Glutamatergic neuron (in vitro differentiated cells): ENCODE measurements around the gene GARIN5B. TPM values are rescaled to one million over a fixed set of nuclear protein-coding genes. Genes with fewer than 3 reads are reported as not detected.
A peak's percentile ranks its signal among the peaks of the same experiment; 100 is the strongest.

Source experiments
- DNase-seq: peaks from one replicate; pipeline ENCODE4 v3.0.0; 2022
- H3K27ac Mint-ChIP-seq: one replicate; pipeline ENCODE4 v1.8.0; 2020; ENCODE audit warnings: mild to moderate bottlenecking, mixed read lengths, inconsistent platforms; ENCODE audit not compliant: unreplicated experiment
- H3K27me3 Mint-ChIP-seq: one replicate; pipeline ENCODE4 v1.8.0; 2020; ENCODE audit warnings: mild to moderate bottlenecking, moderate library complexity, mixed read lengths, inconsistent platforms; ENCODE audit not compliant: unreplicated experiment
- H3K36me3 Mint-ChIP-seq: one replicate; pipeline ENCODE4 v1.8.0; 2020; ENCODE audit warnings: mild to moderate bottlenecking, mixed read lengths, inconsistent platforms; ENCODE audit not compliant: unreplicated experiment
- H3K4me1 Mint-ChIP-seq: one replicate; pipeline ENCODE4 v1.8.0; 2020; ENCODE audit warnings: mild to moderate bottlenecking, low read depth, mixed read lengths, inconsistent platforms; ENCODE audit not compliant: unreplicated experiment
- H3K4me3 Mint-ChIP-seq: one replicate; pipeline ENCODE4 v1.8.0; 2020; ENCODE audit warnings: mild to moderate bottlenecking, mixed read lengths, inconsistent platforms; ENCODE audit not compliant: unreplicated experiment
- H3K9me3 Mint-ChIP-seq: one replicate; pipeline ENCODE4 v1.8.0; 2020; ENCODE audit warnings: mild to moderate bottlenecking, moderate library complexity, mixed read lengths, inconsistent platforms; ENCODE audit not compliant: unreplicated experiment
- total RNA-seq: library from RNA; stranded (reverse); fragmentation: NEBNext Ultra II Directional; extraction: Animal tissue kit (Norgen Biotek cat#: 25700); gene quantifications from one replicate; pipeline ENCODE4 v1.2.1, GENCODE V29; 2021; ENCODE audit not compliant: unreplicated experiment
- TF ChIP-seq, protein P1 (sequence below): fragments of 200-600 bp; sonication (generic); IDR thresholded peaks from one replicate; pipeline ENCODE4 v1.5.0; 2021; ENCODE audit not compliant: partially characterized antibody, unreplicated experiment

Gene GARIN5B
- total RNA-seq, 1 donor from 2014 or later, result 0.17 TPM

DNA sequence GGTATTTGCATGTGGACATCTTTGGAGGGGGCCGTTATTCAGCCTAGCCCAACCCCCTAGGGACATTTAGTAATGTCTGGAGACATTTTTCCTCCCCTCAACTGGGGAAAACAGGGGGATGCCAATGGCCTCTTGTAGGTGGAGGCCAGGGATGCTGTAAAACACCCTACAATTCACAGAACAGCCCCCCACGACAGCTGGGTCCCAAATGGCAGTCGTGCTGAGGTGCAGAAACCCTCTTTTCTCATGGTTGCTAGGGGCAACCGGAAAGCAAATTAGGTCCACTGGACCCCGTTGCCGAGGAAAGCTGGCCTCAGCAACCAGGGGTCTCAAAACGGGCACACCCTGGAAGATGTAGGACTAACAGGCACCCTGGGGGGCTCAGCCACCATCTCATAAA is 52.6 kb downstream of the GARIN5B start:
- Mint-ChIP-seq H3K27me3 (peaks cover 6% of the 10 kb centered on the region), H3K4me3 (peak overlapping the region; percentile 28), H3K27ac (peak overlapping the region; percentile 78), H3K36me3 (peaks cover 13% of the 10 kb centered on the region), H3K4me1 (peaks cover 10% of the 10 kb centered on the region), H3K9me3 (peaks cover 6% of the 10 kb centered on the region)
- TF ChIP-seq, protein P1, sequence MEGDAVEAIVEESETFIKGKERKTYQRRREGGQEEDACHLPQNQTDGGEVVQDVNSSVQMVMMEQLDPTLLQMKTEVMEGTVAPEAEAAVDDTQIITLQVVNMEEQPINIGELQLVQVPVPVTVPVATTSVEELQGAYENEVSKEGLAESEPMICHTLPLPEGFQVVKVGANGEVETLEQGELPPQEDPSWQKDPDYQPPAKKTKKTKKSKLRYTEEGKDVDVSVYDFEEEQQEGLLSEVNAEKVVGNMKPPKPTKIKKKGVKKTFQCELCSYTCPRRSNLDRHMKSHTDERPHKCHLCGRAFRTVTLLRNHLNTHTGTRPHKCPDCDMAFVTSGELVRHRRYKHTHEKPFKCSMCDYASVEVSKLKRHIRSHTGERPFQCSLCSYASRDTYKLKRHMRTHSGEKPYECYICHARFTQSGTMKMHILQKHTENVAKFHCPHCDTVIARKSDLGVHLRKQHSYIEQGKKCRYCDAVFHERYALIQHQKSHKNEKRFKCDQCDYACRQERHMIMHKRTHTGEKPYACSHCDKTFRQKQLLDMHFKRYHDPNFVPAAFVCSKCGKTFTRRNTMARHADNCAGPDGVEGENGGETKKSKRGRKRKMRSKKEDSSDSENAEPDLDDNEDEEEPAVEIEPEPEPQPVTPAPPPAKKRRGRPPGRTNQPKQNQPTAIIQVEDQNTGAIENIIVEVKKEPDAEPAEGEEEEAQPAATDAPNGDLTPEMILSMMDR, result no peak
- DNase-seq, result no peak

DNA sequence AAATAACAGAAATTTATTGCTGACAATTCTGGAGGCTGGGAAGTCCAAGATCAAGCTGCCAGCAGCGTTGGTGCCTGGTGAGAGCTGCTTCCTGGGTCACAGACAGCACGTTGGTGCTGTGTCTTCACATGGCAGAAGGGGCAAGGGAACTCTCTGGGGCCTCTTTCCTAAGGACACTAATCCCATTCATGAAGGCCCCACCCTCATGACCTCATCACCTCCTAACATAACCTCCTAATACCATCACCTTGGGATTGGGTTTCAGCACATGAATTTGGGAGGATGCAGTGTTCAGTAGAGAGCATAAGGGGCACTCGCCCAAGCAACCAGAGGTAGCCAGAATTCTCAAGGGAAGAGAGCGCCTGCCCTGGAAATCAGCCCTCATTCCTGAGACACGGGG is 53.6 kb downstream of the GARIN5B start:
- peaks cover 10% of the 10 kb centered on the region for H3K4me1 Mint-ChIP-seq
- TF ChIP-seq, protein P1, result no peak
- peaks cover 5% of the 10 kb centered on the region for H3K9me3 Mint-ChIP-seq
- H3K27ac Mint-ChIP-seq, result no peak overlapping the region
- H3K36me3 Mint-ChIP-seq, result peaks cover 13% of the 10 kb centered on the region
- H3K4me3 Mint-ChIP-seq, result no peak overlapping the region
- no peak for DNase-seq
- H3K27me3 Mint-ChIP-seq, result peaks cover 9% of the 10 kb centered on the region

DNA sequence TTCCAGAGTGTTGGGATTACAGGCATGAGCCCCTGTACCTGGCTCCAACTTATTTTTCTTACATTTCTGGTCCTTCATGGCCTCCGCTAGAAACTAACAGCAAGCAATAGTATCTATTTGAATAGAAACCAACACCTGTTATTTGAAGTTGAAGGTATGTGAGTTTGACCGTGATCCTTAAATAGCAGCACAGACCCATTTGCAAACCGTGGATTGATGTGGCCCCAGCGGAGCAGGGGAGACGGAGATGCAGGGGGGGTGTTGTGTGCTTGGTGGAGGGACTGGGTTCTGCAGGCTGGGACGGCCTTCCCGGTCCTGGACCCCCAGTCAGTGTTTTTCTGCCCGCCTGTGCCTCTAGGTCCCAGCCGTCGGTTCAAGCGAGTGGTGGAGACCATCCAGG is 54.8 kb downstream of the GARIN5B start:
- peaks cover 1% of the 10 kb centered on the region for H3K9me3 Mint-ChIP-seq
- H3K27me3 Mint-ChIP-seq, result peaks cover 8% of the 10 kb centered on the region
- DNase-seq, result no peak
- H3K27ac Mint-ChIP-seq, result no peak overlapping the region
- H3K4me1 Mint-ChIP-seq, result peaks cover 9% of the 10 kb centered on the region
- peaks cover 12% of the 10 kb centered on the region for H3K36me3 Mint-ChIP-seq
- no peak overlapping the region for H3K4me3 Mint-ChIP-seq
- TF ChIP-seq, protein P1, result no peak

DNA sequence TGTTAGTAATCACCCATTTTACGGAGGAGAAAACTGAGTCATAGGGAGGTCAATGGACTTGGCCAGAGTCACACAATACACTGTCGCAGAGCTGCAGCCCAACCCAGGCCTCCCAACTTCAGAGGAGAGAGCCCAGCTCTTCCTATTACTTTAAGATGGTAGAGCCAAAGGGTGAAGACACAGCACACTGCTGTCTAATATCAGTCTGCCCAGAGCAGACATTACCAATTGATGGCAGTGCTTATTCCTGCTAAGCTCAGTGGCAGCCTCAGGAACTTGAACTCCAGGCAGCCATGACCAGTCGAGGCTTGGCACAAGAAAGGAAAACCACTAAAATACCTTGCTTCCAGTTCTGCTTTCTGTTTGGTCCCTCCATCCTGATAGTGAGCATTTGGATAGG is 56.3 kb downstream of the GARIN5B start:
- Mint-ChIP-seq H3K9me3 (peaks cover 1% of the 10 kb centered on the region), H3K4me1 (peaks cover 6% of the 10 kb centered on the region), H3K4me3 (no peak overlapping the region), H3K27me3 (peaks cover 6% of the 10 kb centered on the region), H3K36me3 (peaks cover 9% of the 10 kb centered on the region), H3K27ac (no peak overlapping the region)
- TF ChIP-seq, protein P1, result no peak
- no peak for DNase-seq

DNA sequence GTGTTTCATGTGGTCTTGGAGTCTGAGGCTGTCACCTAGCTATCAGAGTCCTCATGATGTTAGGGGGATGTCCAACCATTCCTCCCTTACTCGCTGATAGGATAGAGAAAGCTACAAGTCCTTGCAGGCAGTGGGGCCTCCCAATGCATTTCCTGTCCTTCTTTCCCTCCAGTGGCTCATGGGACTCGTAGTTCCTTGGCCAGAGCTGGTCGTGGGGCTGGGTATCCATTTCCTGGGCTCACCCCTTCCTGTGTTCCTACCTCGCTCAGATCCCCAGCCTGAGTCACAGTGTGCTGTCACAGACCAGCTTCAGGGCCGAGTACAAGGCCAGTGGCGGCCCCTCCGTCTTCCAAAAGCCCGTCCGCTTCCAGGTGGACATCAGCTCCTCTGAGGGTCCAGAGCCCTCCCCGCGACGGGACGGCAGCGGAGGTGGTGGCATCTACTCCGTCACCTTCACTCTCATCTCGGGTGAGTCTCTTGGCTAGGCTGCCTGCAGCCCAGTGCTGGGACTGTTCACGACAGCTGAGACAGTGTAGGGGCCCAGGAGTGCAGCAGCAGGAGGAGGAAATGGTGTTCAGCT is 57.0 kb downstream of the GARIN5B start:
- H3K36me3 Mint-ChIP-seq, result peaks cover 9% of the 10 kb centered on the region
- H3K4me1 Mint-ChIP-seq, result peaks cover 10% of the 10 kb centered on the region
- H3K27me3 Mint-ChIP-seq, result peaks cover 10% of the 10 kb centered on the region
- TF ChIP-seq, protein P1, result no peak
- H3K9me3 Mint-ChIP-seq, result peaks cover 1% of the 10 kb centered on the region
- no peak for DNase-seq
- H3K27ac Mint-ChIP-seq, result no peak overlapping the region
- H3K4me3 Mint-ChIP-seq, result no peak overlapping the region
